Suprapubic skin (tissue), 3 donors: ENCODE measurements around the gene CEP63.
A peak's percentile ranks its signal among the peaks of the same experiment; 100 is the strongest.

Experiments
- EP300 ChIP-seq: sonication (generic); formaldehyde crosslinking; IDR thresholded peaks from one replicate; pipeline ENCODE4 v1.6.1; 2017; ENCODE audit warnings: antibody characterized with exemption
- TF ChIP-seq, protein P1 (sequence below), 2 donors: fragments of 200-600 bp in 1 of 2; fragments of 450-650 bp in 1 of 2; sonication (generic) in 1 of 2; IDR thresholded peaks; one replicate each; pipeline ENCODE4 v1.5.1; 2016 to 2019; ENCODE audit warnings: antibody characterized with exemption in 2 of 2, mild to moderate bottlenecking in 1 of 2, moderate library complexity in 1 of 2

GRCh38 chr3:134449277-134449676, 36.6 kb upstream of the CEP63 start:
- no peak for TF ChIP-seq EP300
- TF ChIP-seq, protein P1, sequence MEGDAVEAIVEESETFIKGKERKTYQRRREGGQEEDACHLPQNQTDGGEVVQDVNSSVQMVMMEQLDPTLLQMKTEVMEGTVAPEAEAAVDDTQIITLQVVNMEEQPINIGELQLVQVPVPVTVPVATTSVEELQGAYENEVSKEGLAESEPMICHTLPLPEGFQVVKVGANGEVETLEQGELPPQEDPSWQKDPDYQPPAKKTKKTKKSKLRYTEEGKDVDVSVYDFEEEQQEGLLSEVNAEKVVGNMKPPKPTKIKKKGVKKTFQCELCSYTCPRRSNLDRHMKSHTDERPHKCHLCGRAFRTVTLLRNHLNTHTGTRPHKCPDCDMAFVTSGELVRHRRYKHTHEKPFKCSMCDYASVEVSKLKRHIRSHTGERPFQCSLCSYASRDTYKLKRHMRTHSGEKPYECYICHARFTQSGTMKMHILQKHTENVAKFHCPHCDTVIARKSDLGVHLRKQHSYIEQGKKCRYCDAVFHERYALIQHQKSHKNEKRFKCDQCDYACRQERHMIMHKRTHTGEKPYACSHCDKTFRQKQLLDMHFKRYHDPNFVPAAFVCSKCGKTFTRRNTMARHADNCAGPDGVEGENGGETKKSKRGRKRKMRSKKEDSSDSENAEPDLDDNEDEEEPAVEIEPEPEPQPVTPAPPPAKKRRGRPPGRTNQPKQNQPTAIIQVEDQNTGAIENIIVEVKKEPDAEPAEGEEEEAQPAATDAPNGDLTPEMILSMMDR (IDR thresholded peaks at IDR 0.05): peak in 1 of 2 donors; percentile 26
